ENCODE measurements around the gene PLEKHM3.

DNA sequence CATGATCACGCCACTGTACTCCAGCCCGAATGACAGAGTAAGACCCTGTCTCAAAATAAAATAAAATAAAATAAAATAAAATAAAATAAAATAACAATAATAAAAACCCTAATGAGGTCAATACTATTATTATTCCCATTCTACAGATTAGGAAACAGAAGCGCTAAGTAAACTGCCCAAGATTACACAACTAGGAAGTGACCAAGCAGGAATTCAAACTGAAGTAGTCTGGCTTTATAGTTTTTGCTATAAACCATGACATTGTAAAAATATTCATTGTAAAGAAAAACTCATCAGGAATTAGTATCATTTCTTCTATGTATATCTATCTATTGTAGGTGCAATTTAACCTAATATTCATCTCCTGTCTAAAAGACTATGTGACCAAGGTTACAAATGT, 1.2 kb downstream of the PLEKHM3 start:
- TF ChIP-seq, protein P1, sequence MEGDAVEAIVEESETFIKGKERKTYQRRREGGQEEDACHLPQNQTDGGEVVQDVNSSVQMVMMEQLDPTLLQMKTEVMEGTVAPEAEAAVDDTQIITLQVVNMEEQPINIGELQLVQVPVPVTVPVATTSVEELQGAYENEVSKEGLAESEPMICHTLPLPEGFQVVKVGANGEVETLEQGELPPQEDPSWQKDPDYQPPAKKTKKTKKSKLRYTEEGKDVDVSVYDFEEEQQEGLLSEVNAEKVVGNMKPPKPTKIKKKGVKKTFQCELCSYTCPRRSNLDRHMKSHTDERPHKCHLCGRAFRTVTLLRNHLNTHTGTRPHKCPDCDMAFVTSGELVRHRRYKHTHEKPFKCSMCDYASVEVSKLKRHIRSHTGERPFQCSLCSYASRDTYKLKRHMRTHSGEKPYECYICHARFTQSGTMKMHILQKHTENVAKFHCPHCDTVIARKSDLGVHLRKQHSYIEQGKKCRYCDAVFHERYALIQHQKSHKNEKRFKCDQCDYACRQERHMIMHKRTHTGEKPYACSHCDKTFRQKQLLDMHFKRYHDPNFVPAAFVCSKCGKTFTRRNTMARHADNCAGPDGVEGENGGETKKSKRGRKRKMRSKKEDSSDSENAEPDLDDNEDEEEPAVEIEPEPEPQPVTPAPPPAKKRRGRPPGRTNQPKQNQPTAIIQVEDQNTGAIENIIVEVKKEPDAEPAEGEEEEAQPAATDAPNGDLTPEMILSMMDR (IDR thresholded peaks at IDR 0.05; ENCODE audit: low read depth, low read length), result no peak
- TF ChIP-seq EZH2phosphoT487 (IDR thresholded peaks at IDR 0.05; ENCODE audit: low read depth), result no peak

Measured in OCI-LY3 (cell line).